ENCODE data around the gene SFXN4. TPM values are rescaled to one million over a fixed set of nuclear protein-coding genes. Genes with fewer than 3 reads are reported as not detected.

The SFXN4 gene
- polyA plus RNA-seq, 2 of the 4 experiments (the other 2 are of a cell fraction), result 39.3 to 66.0 TPM

- CTCF ChIA-PET, result interaction anchor here (0.6 to 16.9 kb wide), 29 partner anchors 8 to 661 kb away, joined by 3 to 283 read pairs (median 6); partner anchors contain the start of genes GRK5 and RGS10
- DNase-seq (ENCODE audit: low read depth in 1 of 2, low spot score in 1 of 2) (no peak), ATAC-seq (no peak), FAIRE-seq (no peak)
- Histone ChIP-seq H3K9me3 (no peaks in the 10 kb centered on the region), H3K27ac (no peak overlapping the region), H3K4me3 (no peak overlapping the region), H3K4me1 (no peaks in the 10 kb centered on the region; the same call in 2 of the 3 replicates), H3K4me2 (no peak overlapping the region)
- TF ChIP-seq JUNB (IDR thresholded peaks at IDR 0.05) (no peak), RAD21 (conservative IDR thresholded peaks at IDR 0.05 in 1 of 2, IDR thresholded peaks at IDR 0.05 in 1 of 2) (no peak), ATOH8 (CRISPR knock-in tag; IDR thresholded peaks at IDR 0.05; ENCODE audit: low read depth) (no peak), MAX (IDR thresholded peaks at IDR 0.05) (no peak), RARB (CRISPR knock-in tag; IDR thresholded peaks at IDR 0.05) (no peak), EHF (CRISPR knock-in tag; IDR thresholded peaks at IDR 0.05) (no peak), FOSB (CRISPR knock-in tag; IDR thresholded peaks at IDR 0.05) (no peak), KDM5A (IDR thresholded peaks at IDR 0.05) (no peak), ESRRA (IDR thresholded peaks at IDR 0.05; ENCODE audit: borderline replicate concordance, low read length) (no peak), GATA3 (IDR thresholded peaks at IDR 0.05; ENCODE audit: borderline replicate concordance) (no peak), EP300 (IDR thresholded peaks at IDR 0.05) (no peak), CTCF (IDR thresholded peaks at IDR 0.05) (no peak), HES2 (IDR thresholded peaks at IDR 0.05) (no peak), BCL3 (IDR thresholded peaks at IDR 0.05) (no peak), REST (IDR thresholded peaks at IDR 0.05) (no peak)
- POLR2A ChIA-PET, result no interaction called here
- WGBS (ENCODE audit: missing lambda C conversion rate), result 62% methylated on average over 4 of the region's 4 CpGs
Measured at GRCh38 chr10:119197921-119198320, 32.4 kb upstream of the SFXN4 start.

- Histone ChIP-seq H3K27ac (peak overlapping the region in 1 of 2 experiments; percentile 25; a peak in 1 of 6 replicates), H3K9me3 (no peaks in the 10 kb centered on the region), H3K4me2 (no peak overlapping the region), H3K4me1 (peaks cover 17% of the 10 kb centered on the region), H3K4me3 (no peak overlapping the region)
- POLR2A ChIA-PET, result no interaction called here
- FAIRE-seq (no peak), ATAC-seq (no peak; a peak in 1 of 6 replicates), DNase-seq (ENCODE audit: low read depth in 1 of 2, low spot score in 1 of 2) (no peak)
- 67% methylated on average over 4 of the region's 4 CpGs for WGBS (ENCODE audit: missing lambda C conversion rate)
- TF ChIP-seq BHLHE40 (IDR thresholded peaks at IDR 0.05; ENCODE audit: low read depth, low read length) (no peak), CHD2 (IDR thresholded peaks at IDR 0.05; ENCODE audit: low read length, partially characterized antibody) (no peak), E2F6 (IDR thresholded peaks at IDR 0.05; ENCODE audit: borderline replicate concordance, low read depth) (no peak), ESRRA (IDR thresholded peaks at IDR 0.05; ENCODE audit: borderline replicate concordance, low read length) (no peak), PHF8 (IDR thresholded peaks at IDR 0.05; ENCODE audit: borderline replicate concordance, low read depth) (no peak), RARB (CRISPR knock-in tag; IDR thresholded peaks at IDR 0.05) (no peak), RFX5 (IDR thresholded peaks at IDR 0.05) (no peak), NFE2L2 (conservative IDR thresholded peaks at IDR 0.05; ENCODE audit: low read length) (no peak), MAZ (IDR thresholded peaks at IDR 0.05; ENCODE audit: borderline replicate concordance, low read depth, low read length) (no peak), ZNF302 (CRISPR knock-in tag; IDR thresholded peaks at IDR 0.05) (no peak), BCL3 (IDR thresholded peaks at IDR 0.05) (no peak)
- CTCF ChIA-PET, result interaction anchor here (1.4 to 3.3 kb wide), 5 partner anchors 7 to 352 kb away, joined by 4 to 39 read pairs (median 11); partner anchors contain the start of genes GRK5 and RGS10
Measured at GRCh38 chr10:119191881-119192280, 26.4 kb upstream of the SFXN4 start.
